HepG2 (cell line): ENCODE measurements around the gene ACAD11. TPM values are rescaled to one million over a fixed set of nuclear protein-coding genes. Genes with fewer than 3 reads are reported as not detected.

Source experiments
- ARNTL ChIP-seq: sonication (generic); formaldehyde crosslinking; IDR thresholded peaks from 2 replicates; pipeline ENCODE4 v1.4.0; 2020; ENCODE audit warnings: mild to moderate bottlenecking, missing genetic modification reagents
- HDAC6 ChIP-seq: fragments of 200-600 bp; sonication (generic); IDR thresholded peaks from 2 replicates; pipeline ENCODE4 v1.7.0; 2017; ENCODE audit warnings: mild to moderate bottlenecking, antibody characterized with exemption, low read length, low read depth
- HMG20B ChIP-seq: conservative IDR thresholded peaks from 2 replicates; pipeline ENCODE4 v1.6.1; 2016; ENCODE audit warnings: missing genetic modification reagents, missing compliant biosample characterization
- JDP2 ChIP-seq: sonication (generic); formaldehyde crosslinking; IDR thresholded peaks from 2 replicates; pipeline ENCODE4 v1.8.1; 2022; ENCODE audit warnings: missing genetic modification reagents, borderline replicate concordance
- NFATC3 ChIP-seq: sonication (generic); formaldehyde crosslinking; IDR thresholded peaks from 2 replicates; pipeline ENCODE4 v1.5.1; 2020; ENCODE audit warnings: mild to moderate bottlenecking, missing genetic modification reagents
- NRL ChIP-seq: sonication (generic); formaldehyde crosslinking; IDR thresholded peaks from 2 replicates; pipeline ENCODE4 v1.5.0; 2020; ENCODE audit warnings: missing genetic modification reagents, mild to moderate bottlenecking, moderate library complexity, borderline replicate concordance
- PAX8 ChIP-seq: sonication (generic); formaldehyde crosslinking; IDR thresholded peaks from 2 replicates; pipeline ENCODE4 v1.8.0; 2022; ENCODE audit warnings: mild to moderate bottlenecking, missing genetic modification reagents, borderline replicate concordance
- PTBP1 ChIP-seq: fragments of 200-400 bp; formaldehyde crosslinking; IDR thresholded peaks from 2 replicates; pipeline ENCODE4 v1.6.1; 2018; ENCODE audit warnings: low read length, low read depth; ENCODE audit not compliant: poor library complexity, severe bottlenecking
- TEAD3 ChIP-seq: optimal IDR thresholded peaks from 2 replicates; pipeline ENCODE3; 2016; ENCODE audit warnings: borderline replicate concordance
- polyA plus RNA-seq, 8 experiments: library from polyadenylated mRNA; depleted of rRNA in 3 of 8; stranded (reverse) in 7 of 8; unstranded in 1 of 8; fragments of >200 nt; fragmentation: Illumina TruSeq in 4 of 8; extraction: Trizol in 4 of 8; gene quantifications; 2 replicates each; pipeline versions ENCODE4 v1.2.1 to v1.2.3, GENCODE V29; 2011 to 2016; ENCODE audit warnings: low read depth in 4 of 8, missing spikeins in 1 of 8, mixed read lengths in 1 of 8; ENCODE audit not compliant: insufficient read depth in 1 of 8
- total RNA-seq, 5 experiments: library from RNA; depleted of rRNA; stranded (reverse); fragments of >200 nt; fragmentation: Illumina TruSeq; extraction: Trizol; gene quantifications; 2 replicates each; pipeline ENCODE4 v1.2.3, GENCODE V29; 2016; ENCODE audit warnings: low read depth in 1 of 5
- TF ChIP-seq, protein P1 (sequence below): sonication (generic); formaldehyde crosslinking; IDR thresholded peaks from 2 replicates; pipeline ENCODE4 v1.4.0; 2020; ENCODE audit warnings: mild to moderate bottlenecking, missing genetic modification reagents
- TF ChIP-seq, protein P2 (sequence below): sonication (generic); formaldehyde crosslinking; IDR thresholded peaks from 2 replicates; pipeline ENCODE4 v1.4.0; 2020; ENCODE audit warnings: missing genetic modification reagents
- TF ChIP-seq, protein P3 (sequence below): IDR thresholded peaks from 2 replicates; pipeline ENCODE4 v1.6.1; 2012; ENCODE audit warnings: low read depth, low read length, improper control_type of control experiment

ACAD11 gene
- total and polyA plus RNA-seq, 2 of the 13 experiments (the other 11 are each of a cell fraction or from before 2014, with no cell fraction given) = 30.6 to 56.9 TPM

GRCh38 chr3:132660052-132660810, 622 bp upstream of the ACAD11 start, which contains the start of gene UBA5 (continued):
- TF ChIP-seq TEAD3 (CRISPR knock-in tag) (no peak), HMG20B (CRISPR knock-in tag) (peak; percentile 26; the same call in 1 of the 2 replicates), NFATC3 (no peak), HDAC6 (no peak), NRL (CRISPR knock-in tag) (peak; percentile 84; the same call in 1 of the 2 replicates), JDP2 (CRISPR knock-in tag) (no peak), PAX8 (CRISPR knock-in tag) (0 out of 2 replicates have a peak, but pooled peaks have one; percentile 30), ARNTL (CRISPR knock-in tag) (no peak), PTBP1 (no peak)
- TF ChIP-seq, protein P1, sequence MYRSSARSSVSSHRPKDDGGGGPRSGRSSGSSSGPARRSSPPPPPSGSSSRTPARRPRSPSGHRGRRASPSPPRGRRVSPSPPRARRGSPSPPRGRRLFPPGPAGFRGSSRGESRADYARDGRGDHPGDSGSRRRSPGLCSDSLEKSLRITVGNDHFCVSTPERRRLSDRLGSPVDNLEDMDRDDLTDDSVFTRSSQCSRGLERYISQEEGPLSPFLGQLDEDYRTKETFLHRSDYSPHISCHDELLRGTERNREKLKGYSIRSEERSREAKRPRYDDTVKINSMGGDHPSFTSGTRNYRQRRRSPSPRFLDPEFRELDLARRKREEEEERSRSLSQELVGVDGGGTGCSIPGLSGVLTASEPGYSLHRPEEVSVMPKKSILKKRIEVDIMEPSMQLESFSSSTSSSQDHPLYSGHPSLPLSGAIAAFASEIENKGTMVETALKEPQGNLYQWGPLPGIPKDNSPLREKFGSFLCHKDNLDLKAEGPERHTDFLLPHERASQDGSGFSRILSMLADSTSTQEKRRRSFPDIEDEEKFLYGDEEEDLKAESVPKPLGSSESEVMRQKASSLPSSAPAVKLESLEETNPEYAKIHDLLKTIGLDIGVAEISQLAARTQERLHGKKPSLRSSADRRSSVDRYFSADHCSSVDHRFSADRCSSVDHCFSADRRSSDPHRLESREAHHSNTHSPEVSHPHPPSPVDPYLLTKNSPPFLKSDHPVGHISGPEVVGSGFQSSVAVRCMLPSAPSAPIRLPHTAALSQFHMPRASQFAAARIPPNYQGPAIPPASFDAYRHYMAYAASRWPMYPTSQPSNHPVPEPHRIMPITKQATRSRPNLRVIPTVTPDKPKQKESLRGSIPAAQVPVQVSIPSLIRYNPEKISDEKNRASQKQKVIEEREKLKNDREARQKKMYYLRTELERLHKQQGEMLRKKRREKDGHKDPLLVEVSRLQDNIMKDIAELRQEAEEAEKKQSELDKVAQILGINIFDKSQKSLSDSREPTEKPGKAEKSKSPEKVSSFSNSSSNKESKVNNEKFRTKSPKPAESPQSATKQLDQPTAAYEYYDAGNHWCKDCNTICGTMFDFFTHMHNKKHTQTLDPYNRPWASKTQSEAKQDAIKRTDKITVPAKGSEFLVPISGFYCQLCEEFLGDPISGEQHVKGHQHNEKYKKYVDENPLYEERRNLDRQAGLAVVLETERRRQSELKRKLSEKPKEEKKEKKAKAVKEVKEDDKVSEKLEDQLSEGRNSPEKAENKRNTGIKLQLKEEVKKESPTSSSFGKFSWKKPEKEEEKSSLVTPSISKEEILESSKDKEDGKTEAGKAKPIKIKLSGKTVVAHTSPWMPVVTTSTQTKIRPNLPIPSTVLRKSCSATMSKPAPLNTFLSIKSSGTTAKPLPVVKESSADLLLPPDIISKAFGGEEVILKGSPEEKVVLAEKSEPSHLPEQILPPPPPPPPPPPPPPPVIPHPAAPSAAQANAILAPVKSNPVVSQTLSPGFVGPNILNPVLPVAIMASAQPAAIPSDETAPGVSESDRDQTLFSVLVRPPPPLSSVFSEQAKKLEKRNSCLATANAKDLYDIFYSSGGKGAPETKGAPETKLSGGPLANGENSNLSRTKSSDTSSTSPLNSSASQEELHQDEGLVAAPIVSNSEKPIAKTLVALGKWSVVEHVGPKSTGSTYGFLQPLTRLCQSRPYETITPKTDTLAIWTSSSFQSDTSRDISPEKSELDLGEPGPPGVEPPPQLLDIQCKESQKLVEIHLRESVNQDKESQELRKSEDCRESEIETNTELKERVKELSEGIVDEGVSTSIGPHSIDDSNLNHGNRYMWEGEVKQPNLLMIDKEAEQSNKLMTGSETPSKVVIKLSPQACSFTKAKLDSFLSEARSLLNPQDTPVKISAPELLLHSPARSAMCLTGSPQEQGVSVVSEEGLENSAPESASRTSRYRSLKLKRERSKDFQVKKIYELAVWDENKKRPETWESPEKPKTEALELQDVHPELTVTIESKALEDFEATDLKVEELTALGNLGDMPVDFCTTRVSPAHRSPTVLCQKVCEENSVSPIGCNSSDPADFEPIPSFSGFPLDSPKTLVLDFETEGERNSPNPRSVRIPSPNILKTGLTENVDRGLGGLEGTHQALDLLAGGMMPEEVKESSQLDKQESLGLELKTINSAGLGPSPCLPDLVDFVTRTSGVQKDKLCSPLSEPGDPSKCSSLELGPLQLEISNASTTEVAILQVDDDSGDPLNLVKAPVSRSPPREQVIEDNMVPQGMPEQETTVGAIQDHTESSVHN = no peak
- TF ChIP-seq, protein P2, sequence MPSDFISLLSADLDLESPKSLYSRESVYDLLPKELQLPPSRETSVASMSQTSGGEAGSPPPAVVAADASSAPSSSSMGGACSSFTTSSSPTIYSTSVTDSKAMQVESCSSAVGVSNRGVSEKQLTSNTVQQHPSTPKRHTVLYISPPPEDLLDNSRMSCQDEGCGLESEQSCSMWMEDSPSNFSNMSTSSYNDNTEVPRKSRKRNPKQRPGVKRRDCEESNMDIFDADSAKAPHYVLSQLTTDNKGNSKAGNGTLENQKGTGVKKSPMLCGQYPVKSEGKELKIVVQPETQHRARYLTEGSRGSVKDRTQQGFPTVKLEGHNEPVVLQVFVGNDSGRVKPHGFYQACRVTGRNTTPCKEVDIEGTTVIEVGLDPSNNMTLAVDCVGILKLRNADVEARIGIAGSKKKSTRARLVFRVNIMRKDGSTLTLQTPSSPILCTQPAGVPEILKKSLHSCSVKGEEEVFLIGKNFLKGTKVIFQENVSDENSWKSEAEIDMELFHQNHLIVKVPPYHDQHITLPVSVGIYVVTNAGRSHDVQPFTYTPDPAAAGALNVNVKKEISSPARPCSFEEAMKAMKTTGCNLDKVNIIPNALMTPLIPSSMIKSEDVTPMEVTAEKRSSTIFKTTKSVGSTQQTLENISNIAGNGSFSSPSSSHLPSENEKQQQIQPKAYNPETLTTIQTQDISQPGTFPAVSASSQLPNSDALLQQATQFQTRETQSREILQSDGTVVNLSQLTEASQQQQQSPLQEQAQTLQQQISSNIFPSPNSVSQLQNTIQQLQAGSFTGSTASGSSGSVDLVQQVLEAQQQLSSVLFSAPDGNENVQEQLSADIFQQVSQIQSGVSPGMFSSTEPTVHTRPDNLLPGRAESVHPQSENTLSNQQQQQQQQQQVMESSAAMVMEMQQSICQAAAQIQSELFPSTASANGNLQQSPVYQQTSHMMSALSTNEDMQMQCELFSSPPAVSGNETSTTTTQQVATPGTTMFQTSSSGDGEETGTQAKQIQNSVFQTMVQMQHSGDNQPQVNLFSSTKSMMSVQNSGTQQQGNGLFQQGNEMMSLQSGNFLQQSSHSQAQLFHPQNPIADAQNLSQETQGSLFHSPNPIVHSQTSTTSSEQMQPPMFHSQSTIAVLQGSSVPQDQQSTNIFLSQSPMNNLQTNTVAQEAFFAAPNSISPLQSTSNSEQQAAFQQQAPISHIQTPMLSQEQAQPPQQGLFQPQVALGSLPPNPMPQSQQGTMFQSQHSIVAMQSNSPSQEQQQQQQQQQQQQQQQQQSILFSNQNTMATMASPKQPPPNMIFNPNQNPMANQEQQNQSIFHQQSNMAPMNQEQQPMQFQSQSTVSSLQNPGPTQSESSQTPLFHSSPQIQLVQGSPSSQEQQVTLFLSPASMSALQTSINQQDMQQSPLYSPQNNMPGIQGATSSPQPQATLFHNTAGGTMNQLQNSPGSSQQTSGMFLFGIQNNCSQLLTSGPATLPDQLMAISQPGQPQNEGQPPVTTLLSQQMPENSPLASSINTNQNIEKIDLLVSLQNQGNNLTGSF (CRISPR knock-in tag) = no peak
- TF ChIP-seq, protein P3, sequence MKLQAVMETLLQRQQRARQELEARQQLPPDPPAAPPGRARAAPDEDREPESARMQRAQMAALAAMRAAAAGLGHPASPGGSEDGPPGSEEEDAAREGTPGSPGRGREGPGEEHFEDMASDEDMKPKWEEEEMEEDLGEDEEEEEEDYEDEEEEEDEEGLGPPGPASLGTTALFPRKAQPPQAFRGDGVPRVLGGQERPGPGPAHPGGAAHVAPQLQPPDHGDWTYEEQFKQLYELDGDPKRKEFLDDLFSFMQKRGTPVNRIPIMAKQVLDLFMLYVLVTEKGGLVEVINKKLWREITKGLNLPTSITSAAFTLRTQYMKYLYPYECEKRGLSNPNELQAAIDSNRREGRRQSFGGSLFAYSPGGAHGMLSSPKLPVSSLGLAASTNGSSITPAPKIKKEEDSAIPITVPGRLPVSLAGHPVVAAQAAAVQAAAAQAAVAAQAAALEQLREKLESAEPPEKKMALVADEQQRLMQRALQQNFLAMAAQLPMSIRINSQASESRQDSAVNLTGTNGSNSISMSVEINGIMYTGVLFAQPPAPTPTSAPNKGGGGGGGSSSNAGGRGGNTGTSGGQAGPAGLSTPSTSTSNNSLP = no peak
